Thyroid gland (tissue), 4 donors: ENCODE data around the gene PCP2. TPM values are rescaled to one million over a fixed set of nuclear protein-coding genes. Genes with fewer than 3 reads are reported as not detected.

ENCODE experiments used
- DNase-seq, 2 donors: peaks; one replicate each; pipeline ENCODE4 v3.0.0-alpha.2; 2019
- H3K27ac ChIP-seq, 3 donors: fragments of 200-600 bp; sonication (generic); 1 replicate in 2 of 3; 2 replicates in 1 of 3; pipeline ENCODE4 v1.5.1; 2016 to 2019; ENCODE audit warnings: mild to moderate bottlenecking in 1 of 3, moderate library complexity in 1 of 3
- H3K27me3 ChIP-seq: fragments of 200-600 bp; sonication (generic); one replicate; pipeline ENCODE4 v1.5.1; 2019
- H3K36me3 ChIP-seq, 2 donors: fragments of 200-600 bp; sonication (generic); one replicate each; pipeline ENCODE4 v1.5.1; 2016 to 2019
- H3K4me1 ChIP-seq, 2 donors: fragments of 200-600 bp; sonication (generic); one replicate each; pipeline ENCODE4 v1.5.1; 2017 to 2019
- H3K4me3 ChIP-seq, 3 donors: fragments of 200-600 bp; sonication (generic); replicated peaks in 1 of 3; 1 replicate in 2 of 3; 2 replicates in 1 of 3; pipeline ENCODE4 v1.5.1; 2016; ENCODE audit warnings: mild to moderate bottlenecking in 1 of 3
- H3K9me3 ChIP-seq: fragments of 200-600 bp; sonication (generic); one replicate; pipeline ENCODE4 v1.5.1; 2017
- POLR2A ChIP-seq, 2 donors: fragments of 450-650 bp; IDR thresholded peaks; one replicate each; pipeline ENCODE4 v1.6.1; 2017; ENCODE audit warnings: antibody characterized with exemption in 2 of 2, mild to moderate bottlenecking in 2 of 2, moderate library complexity in 1 of 2
- WGBS, 2 donors: methylation state at CpG; one replicate each; pipeline ENCODE4 v1.1.5; 2017; 5-methylcytosine and 5-hydroxymethylcytosine counted together
- intact Hi-C: fragments of 100-400 bp; cut with DNase I; formaldehyde crosslinking; loops from one replicate; pipeline ENCODE4 v1.15.1; 2023
- total RNA-seq, 4 donors: library from RNA; depleted of rRNA; stranded (reverse); fragments of >200 nt; gene quantifications; one replicate each; pipeline ENCODE4 v1.2.3, GENCODE V29; 2016
- TF ChIP-seq, protein P1 (sequence below), 6 experiments: fragments of 200-600 bp in 3 of 6; fragments of 450-650 bp in 3 of 6; sonication (generic) in 3 of 6; IDR thresholded peaks; one replicate each; pipeline ENCODE4 v1.5.1; 2016 to 2019; ENCODE audit warnings: antibody characterized with exemption in 6 of 6, mild to moderate bottlenecking in 2 of 6, inconsistent platforms in 1 of 6, moderate library complexity in 1 of 6

PCP2 gene
- total RNA-seq, 4 donors from 2014 or later: 1.1 to 1.3 TPM; not detected in 2

- Histone ChIP-seq H3K36me3 (peaks cover 0 to 10% of the 10 kb centered on the region in 2 donors), H3K27ac (no peak overlapping the region), H3K9me3 (no peaks in the 10 kb centered on the region), H3K4me1 (peaks cover 6 to 9% of the 10 kb centered on the region in 2 donors), H3K27me3 (no peaks in the 10 kb centered on the region), H3K4me3 (peak overlapping the region in 1 of 3 donors; percentile 84)
- WGBS, 2 donors: 54 to 56% methylated on average over 22 of the region's 22 CpGs
- intact Hi-C loops: loop anchor here (2.0 to 10.0 kb wide), 3 partner anchors 43 to 115 kb away; partner anchors contain the start of gene STXBP2
- no peak for DNase-seq
- TF ChIP-seq, protein P1, sequence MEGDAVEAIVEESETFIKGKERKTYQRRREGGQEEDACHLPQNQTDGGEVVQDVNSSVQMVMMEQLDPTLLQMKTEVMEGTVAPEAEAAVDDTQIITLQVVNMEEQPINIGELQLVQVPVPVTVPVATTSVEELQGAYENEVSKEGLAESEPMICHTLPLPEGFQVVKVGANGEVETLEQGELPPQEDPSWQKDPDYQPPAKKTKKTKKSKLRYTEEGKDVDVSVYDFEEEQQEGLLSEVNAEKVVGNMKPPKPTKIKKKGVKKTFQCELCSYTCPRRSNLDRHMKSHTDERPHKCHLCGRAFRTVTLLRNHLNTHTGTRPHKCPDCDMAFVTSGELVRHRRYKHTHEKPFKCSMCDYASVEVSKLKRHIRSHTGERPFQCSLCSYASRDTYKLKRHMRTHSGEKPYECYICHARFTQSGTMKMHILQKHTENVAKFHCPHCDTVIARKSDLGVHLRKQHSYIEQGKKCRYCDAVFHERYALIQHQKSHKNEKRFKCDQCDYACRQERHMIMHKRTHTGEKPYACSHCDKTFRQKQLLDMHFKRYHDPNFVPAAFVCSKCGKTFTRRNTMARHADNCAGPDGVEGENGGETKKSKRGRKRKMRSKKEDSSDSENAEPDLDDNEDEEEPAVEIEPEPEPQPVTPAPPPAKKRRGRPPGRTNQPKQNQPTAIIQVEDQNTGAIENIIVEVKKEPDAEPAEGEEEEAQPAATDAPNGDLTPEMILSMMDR (IDR thresholded peaks at IDR 0.05): no peak
- TF ChIP-seq POLR2A (IDR thresholded peaks at IDR 0.05): no peak
Measured at GRCh38 chr19:7679771-7680605, 46.5 kb upstream of the PCP2 start.

- no peak overlapping the region for H3K4me3 ChIP-seq
- no peaks in the 10 kb centered on the region for H3K27me3 ChIP-seq
- no peak overlapping the region for H3K27ac ChIP-seq
- peaks cover 0 to 10% of the 10 kb centered on the region in 2 donors for H3K36me3 ChIP-seq
- TF ChIP-seq, protein P1 (IDR thresholded peaks at IDR 0.05): no peak
- no peak for TF ChIP-seq POLR2A (IDR thresholded peaks at IDR 0.05)
- H3K9me3 ChIP-seq: no peaks in the 10 kb centered on the region
- H3K4me1 ChIP-seq: peaks cover 6 to 9% of the 10 kb centered on the region in 2 donors
- 54 to 57% methylated on average over 27 to 30 of the region's 30 CpGs for WGBS, 2 donors
- intact Hi-C loops: no loop called here
- no peak for DNase-seq
Measured at GRCh38 chr19:7678971-7679751, 45.6 kb upstream of the PCP2 start.

- Histone ChIP-seq H3K4me3 (no peak overlapping the region), H3K36me3 (peaks cover 0 to 5% of the 10 kb centered on the region in 2 donors), H3K27ac (no peak overlapping the region), H3K4me1 (peaks cover 6 to 9% of the 10 kb centered on the region in 2 donors), H3K27me3 (no peaks in the 10 kb centered on the region), H3K9me3 (no peaks in the 10 kb centered on the region)
- WGBS, 2 donors: 56 to 60% methylated on average over 12 of the region's 12 CpGs
- intact Hi-C loops: no loop called here
- TF ChIP-seq POLR2A (IDR thresholded peaks at IDR 0.05): no peak
- TF ChIP-seq, protein P1 (IDR thresholded peaks at IDR 0.05): no peak
- DNase-seq: no peak
Measured at GRCh38 chr19:7677669-7678311, 44.3 kb upstream of the PCP2 start.

DNA sequence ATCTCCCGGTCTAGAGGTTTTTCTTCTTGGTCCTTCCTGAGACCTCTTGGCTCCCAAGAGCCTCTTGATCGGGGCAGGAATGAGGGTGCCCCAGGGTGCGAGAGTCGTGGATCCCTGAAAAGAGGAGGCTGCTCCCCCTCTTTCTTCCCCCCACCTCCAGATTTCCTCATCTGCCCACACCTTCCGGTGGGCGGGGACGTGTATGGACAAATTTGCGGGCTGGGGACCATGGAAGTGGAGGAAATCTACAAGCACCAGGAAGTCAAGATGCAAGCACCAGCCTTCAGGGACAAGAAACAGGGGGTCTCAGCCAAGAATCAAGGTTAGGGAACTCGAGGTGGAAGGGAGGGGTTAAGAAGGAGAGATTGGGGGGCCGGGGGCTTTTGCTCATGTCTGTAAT is 43.3 kb upstream of the PCP2 start, which contains the start of gene MCEMP1:
MCEMP1 (plus strand) TSS at position 237 of the 400 bp plus-strand sequence; CDS start at position 268, 31 bp downstream.
- DNase-seq: no peak
- no peaks in the 10 kb centered on the region for H3K27me3 ChIP-seq

More for the DNA sequence above, 43.3 kb upstream of the PCP2 start, which contains the start of gene MCEMP1:
- no peak within 1 kb of the TSS for H3K27ac ChIP-seq
- TF ChIP-seq, protein P1 (IDR thresholded peaks at IDR 0.05): no peak
- no peak for TF ChIP-seq POLR2A (IDR thresholded peaks at IDR 0.05)
- 28 to 33% methylated on average over 10 of the region's 10 CpGs for WGBS, 2 donors
- no peaks in the 10 kb centered on the region for H3K36me3 ChIP-seq
- H3K9me3 ChIP-seq: no peaks in the 10 kb centered on the region
- peaks cover 5 to 6% of the 10 kb centered on the region in 2 donors for H3K4me1 ChIP-seq
- intact Hi-C loops: no loop called here
- no peak within 1 kb of the TSS for H3K4me3 ChIP-seq
